Measurements from ENCODE around the gene SLC22A25. TPM values are rescaled to one million over a fixed set of nuclear protein-coding genes. Genes with fewer than 3 reads are reported as not detected.
A peak's percentile ranks its signal among the peaks of the same experiment; 100 is the strongest.

SLC22A25 gene
- total RNA-seq, 3 donors from 2014 or later: not detected

GRCh38 chr11:63277345-63277943 is 34.0 kb upstream of the SLC22A25 start:
- Histone ChIP-seq H3K9me3 (no peaks in the 10 kb centered on the region), H3K4me1 (ENCODE audit: low read depth) (no peaks in the 10 kb centered on the region), H3K4me3 (no peak overlapping the region), H3K36me3 (ENCODE audit: low read depth) (no peaks in the 10 kb centered on the region)
- intact Hi-C loops (cut with DNase I, micrococcal nuclease): no loop called here
- DNase-seq (no peak), ATAC-seq (peak; percentile 36)
- TF ChIP-seq CTCF (IDR thresholded peaks at IDR 0.05): no peak

- DNase-seq (no peak), ATAC-seq (no peak)
- no peaks in the 10 kb centered on the region for H3K36me3 ChIP-seq (ENCODE audit: low read depth)
- no peak overlapping the region for H3K4me3 ChIP-seq
- intact Hi-C loops (cut with DNase I, micrococcal nuclease): no loop called here
- no peaks in the 10 kb centered on the region for H3K9me3 ChIP-seq
- no peaks in the 10 kb centered on the region for H3K4me1 ChIP-seq (ENCODE audit: low read depth)
- TF ChIP-seq CTCF (IDR thresholded peaks at IDR 0.05): no peak
Observed at GRCh38 chr11:63274776-63275175, 31.4 kb upstream of the SLC22A25 start.

- Histone ChIP-seq H3K4me3 (no peak overlapping the region), H3K4me1 (ENCODE audit: low read depth) (no peaks in the 10 kb centered on the region), H3K9me3 (no peaks in the 10 kb centered on the region), H3K36me3 (ENCODE audit: low read depth) (no peaks in the 10 kb centered on the region)
- TF ChIP-seq CTCF (IDR thresholded peaks at IDR 0.05): no peak
- ATAC-seq (no peak), DNase-seq (no peak)
- intact Hi-C loops (cut with DNase I, micrococcal nuclease): no loop called here
Observed at GRCh38 chr11:63273685-63274084, 30.3 kb upstream of the SLC22A25 start.

- intact Hi-C loops (cut with DNase I, micrococcal nuclease): no loop called here
- TF ChIP-seq CTCF (IDR thresholded peaks at IDR 0.05): no peak
- Histone ChIP-seq H3K4me1 (ENCODE audit: low read depth) (no peaks in the 10 kb centered on the region), H3K9me3 (no peaks in the 10 kb centered on the region), H3K36me3 (ENCODE audit: low read depth) (no peaks in the 10 kb centered on the region), H3K4me3 (no peak overlapping the region)
- ATAC-seq (no peak), DNase-seq (no peak)
Observed at GRCh38 chr11:63262547-63262946, 19.1 kb upstream of the SLC22A25 start.

- intact Hi-C loops (cut with DNase I, micrococcal nuclease): no loop called here
- Histone ChIP-seq H3K36me3 (ENCODE audit: low read depth) (no peaks in the 10 kb centered on the region), H3K4me3 (no peak overlapping the region), H3K4me1 (ENCODE audit: low read depth) (no peaks in the 10 kb centered on the region), H3K9me3 (no peaks in the 10 kb centered on the region)
- no peak for DNase-seq
- no peak for TF ChIP-seq CTCF (IDR thresholded peaks at IDR 0.05)
- ATAC-seq: no peak
Observed at GRCh38 chr11:63251312-63251711, 7.9 kb upstream of the SLC22A25 start.
